Loucy (cell line): Measurements from ENCODE around the gene ITGB4.

Source experiments
- H2AFZ ChIP-seq: fragments of 200-600 bp; sonication (generic); 2 replicates; pipeline ENCODE4 v1.6.0; 2016; ENCODE audit warnings: antibody characterized with exemption, mild to moderate bottlenecking, low read length, moderate library complexity
- H3F3A ChIP-seq: fragments of 200-600 bp; 2 replicates; pipeline ENCODE4 v1.6.0; 2016; ENCODE audit warnings: antibody characterized with exemption, low read depth, mild to moderate bottlenecking
- H3K27me3 ChIP-seq: fragments of 200-600 bp; sonication (generic); 2 replicates; pipeline ENCODE4 v1.6.1; 2014; ENCODE audit warnings: low read length, mild to moderate bottlenecking; ENCODE audit not compliant: insufficient read depth, poor library complexity, severe bottlenecking
- H3K36me3 ChIP-seq: fragments of 200-600 bp; sonication (generic); 2 replicates; pipeline ENCODE4 v1.6.1; 2016; ENCODE audit warnings: low read length; ENCODE audit not compliant: insufficient read depth
- H3K4me1 ChIP-seq: fragments of 200-600 bp; sonication (generic); 2 replicates; pipeline ENCODE4 v1.5.1; 2014; ENCODE audit warnings: low read length, mild to moderate bottlenecking; ENCODE audit not compliant: insufficient read depth, poor library complexity, severe bottlenecking
- H3K4me2 ChIP-seq: fragments of 200-600 bp; sonication (generic); 2 replicates; pipeline ENCODE4 v1.6.0; 2014; ENCODE audit warnings: antibody characterized with exemption, low read length, low read depth, mild to moderate bottlenecking; ENCODE audit not compliant: poor library complexity, severe bottlenecking
- H3K4me3 ChIP-seq: fragments of 200-600 bp; sonication (generic); 2 replicates; pipeline ENCODE4 v1.5.1; 2014; ENCODE audit warnings: low read length, mild to moderate bottlenecking, mixed read lengths; ENCODE audit not compliant: poor library complexity, severe bottlenecking
- H3K79me2 ChIP-seq: fragments of 200-600 bp; sonication (generic); 2 replicates; pipeline ENCODE4 v1.6.1; 2014; ENCODE audit warnings: low read length; ENCODE audit not compliant: insufficient read depth
- H3K9ac ChIP-seq: fragments of 200-600 bp; sonication (generic); 2 replicates; pipeline ENCODE4 v1.6.0; 2014; ENCODE audit warnings: mild to moderate bottlenecking, low read depth, low read length, moderate library complexity; ENCODE audit not compliant: poor library complexity, severe bottlenecking
- H3K9me2 ChIP-seq: fragments of 200-600 bp; sonication (generic); replicated peaks from 2 replicates; pipeline ENCODE4 v1.6.1; 2016; ENCODE audit warnings: low read depth, low read length, mixed read lengths
- H3K9me3 ChIP-seq: fragments of 200-600 bp; sonication (generic); 2 replicates; pipeline ENCODE4 v1.6.1; 2014; ENCODE audit warnings: mild to moderate bottlenecking, antibody characterized with exemption, low read length, low read depth; ENCODE audit not compliant: insufficient read depth
- H4K20me1 ChIP-seq: fragments of 200-600 bp; sonication (generic); 2 replicates; pipeline ENCODE4 v1.6.0; 2014; ENCODE audit warnings: antibody characterized with exemption, low read length, mild to moderate bottlenecking; ENCODE audit not compliant: insufficient read depth, poor library complexity, severe bottlenecking
- EZH2phosphoT487 ChIP-seq: fragments of 200-600 bp; IDR thresholded peaks from 2 replicates; pipeline ENCODE4 v1.6.1; 2018; ENCODE audit warnings: antibody characterized with exemption, mild to moderate bottlenecking, moderate library complexity, borderline replicate concordance
- TF ChIP-seq, protein P1 (sequence below): fragments of 200-600 bp; sonication (generic); conservative IDR thresholded peaks from 2 replicates; pipeline ENCODE4 v1.5.1; 2014; ENCODE audit warnings: mild to moderate bottlenecking, antibody characterized with exemption, low read length

The ITGB4 gene

GRCh38 chr17:75806822-75807500 is 85.7 kb downstream of the ITGB4 start:
- no peak overlapping the region for H3K4me3 ChIP-seq
- TF ChIP-seq, protein P1, sequence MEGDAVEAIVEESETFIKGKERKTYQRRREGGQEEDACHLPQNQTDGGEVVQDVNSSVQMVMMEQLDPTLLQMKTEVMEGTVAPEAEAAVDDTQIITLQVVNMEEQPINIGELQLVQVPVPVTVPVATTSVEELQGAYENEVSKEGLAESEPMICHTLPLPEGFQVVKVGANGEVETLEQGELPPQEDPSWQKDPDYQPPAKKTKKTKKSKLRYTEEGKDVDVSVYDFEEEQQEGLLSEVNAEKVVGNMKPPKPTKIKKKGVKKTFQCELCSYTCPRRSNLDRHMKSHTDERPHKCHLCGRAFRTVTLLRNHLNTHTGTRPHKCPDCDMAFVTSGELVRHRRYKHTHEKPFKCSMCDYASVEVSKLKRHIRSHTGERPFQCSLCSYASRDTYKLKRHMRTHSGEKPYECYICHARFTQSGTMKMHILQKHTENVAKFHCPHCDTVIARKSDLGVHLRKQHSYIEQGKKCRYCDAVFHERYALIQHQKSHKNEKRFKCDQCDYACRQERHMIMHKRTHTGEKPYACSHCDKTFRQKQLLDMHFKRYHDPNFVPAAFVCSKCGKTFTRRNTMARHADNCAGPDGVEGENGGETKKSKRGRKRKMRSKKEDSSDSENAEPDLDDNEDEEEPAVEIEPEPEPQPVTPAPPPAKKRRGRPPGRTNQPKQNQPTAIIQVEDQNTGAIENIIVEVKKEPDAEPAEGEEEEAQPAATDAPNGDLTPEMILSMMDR = no peak
- no peak for TF ChIP-seq EZH2phosphoT487
- no peaks in the 10 kb centered on the region for H3K9me3 ChIP-seq
- H3K4me2 ChIP-seq = no peak overlapping the region
- no peak overlapping the region for H2AFZ ChIP-seq
- peaks cover 34% of the 10 kb centered on the region; the same call in 1 of the 2 replicates for H3K36me3 ChIP-seq
- peaks cover 50% of the 10 kb centered on the region for H3K79me2 ChIP-seq
- H3F3A ChIP-seq = no peaks in the 10 kb centered on the region
- H4K20me1 ChIP-seq = peaks cover 8% of the 10 kb centered on the region
- H3K9me2 ChIP-seq = no peaks in the 10 kb centered on the region
- no peaks in the 10 kb centered on the region for H3K27me3 ChIP-seq
- no peaks in the 10 kb centered on the region for H3K4me1 ChIP-seq
- H3K9ac ChIP-seq = no peak overlapping the region
